IgD-negative memory B cell (primary cell): ENCODE data around the gene EWSR1. TPM values are rescaled to one million over a fixed set of nuclear protein-coding genes. Genes with fewer than 3 reads are reported as not detected.
"Not testable (repeated sequence)": the region's sequence is repeated elsewhere in the genome, so short reads cannot be mapped to it uniquely, and the experiment has no call there.

ENCODE experiments used
- H3K27ac Mint-ChIP-seq, 3 donors: one replicate each; pipeline ENCODE4 v1.8.0; 2020 to 2022; ENCODE audit warnings: mild to moderate bottlenecking in 3 of 3, mixed read lengths in 3 of 3, moderate library complexity in 1 of 3
- H3K27me3 Mint-ChIP-seq: one replicate; pipeline ENCODE4 v1.8.0; 2021; ENCODE audit warnings: mixed read lengths
- H3K36me3 Mint-ChIP-seq: one replicate; pipeline ENCODE4 v1.8.0; 2020; ENCODE audit warnings: mild to moderate bottlenecking, mixed read lengths
- H3K4me1 Mint-ChIP-seq, 3 donors: one replicate each; pipeline ENCODE4 v1.8.0; 2020 to 2022; ENCODE audit warnings: mixed read lengths in 3 of 3, mild to moderate bottlenecking in 1 of 3
- H3K4me3 Mint-ChIP-seq, 4 donors: one replicate each; pipeline ENCODE4 v1.8.0; 2020 to 2022; ENCODE audit warnings: mild to moderate bottlenecking in 4 of 4, mixed read lengths in 4 of 4, moderate library complexity in 3 of 4
- H3K9me3 Mint-ChIP-seq, 3 donors: one replicate each; pipeline ENCODE4 v1.8.0; 2020 to 2021; ENCODE audit warnings: mixed read lengths in 3 of 3, mild to moderate bottlenecking in 1 of 3
- polyA plus RNA-seq: library from polyadenylated mRNA; unstranded; fragments of 300-500 nt; fragmentation: Illumina TruSeq; gene quantifications from one replicate; pipeline ENCODE4 v1.2.3, GENCODE V29; 2021

The EWSR1 gene, protein sequence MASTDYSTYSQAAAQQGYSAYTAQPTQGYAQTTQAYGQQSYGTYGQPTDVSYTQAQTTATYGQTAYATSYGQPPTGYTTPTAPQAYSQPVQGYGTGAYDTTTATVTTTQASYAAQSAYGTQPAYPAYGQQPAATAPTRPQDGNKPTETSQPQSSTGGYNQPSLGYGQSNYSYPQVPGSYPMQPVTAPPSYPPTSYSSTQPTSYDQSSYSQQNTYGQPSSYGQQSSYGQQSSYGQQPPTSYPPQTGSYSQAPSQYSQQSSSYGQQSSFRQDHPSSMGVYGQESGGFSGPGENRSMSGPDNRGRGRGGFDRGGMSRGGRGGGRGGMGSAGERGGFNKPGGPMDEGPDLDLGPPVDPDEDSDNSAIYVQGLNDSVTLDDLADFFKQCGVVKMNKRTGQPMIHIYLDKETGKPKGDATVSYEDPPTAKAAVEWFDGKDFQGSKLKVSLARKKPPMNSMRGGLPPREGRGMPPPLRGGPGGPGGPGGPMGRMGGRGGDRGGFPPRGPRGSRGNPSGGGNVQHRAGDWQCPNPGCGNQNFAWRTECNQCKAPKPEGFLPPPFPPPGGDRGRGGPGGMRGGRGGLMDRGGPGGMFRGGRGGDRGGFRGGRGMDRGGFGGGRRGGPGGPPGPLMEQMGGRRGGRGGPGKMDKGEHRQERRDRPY
- 211 TPM for polyA plus RNA-seq

DNA sequence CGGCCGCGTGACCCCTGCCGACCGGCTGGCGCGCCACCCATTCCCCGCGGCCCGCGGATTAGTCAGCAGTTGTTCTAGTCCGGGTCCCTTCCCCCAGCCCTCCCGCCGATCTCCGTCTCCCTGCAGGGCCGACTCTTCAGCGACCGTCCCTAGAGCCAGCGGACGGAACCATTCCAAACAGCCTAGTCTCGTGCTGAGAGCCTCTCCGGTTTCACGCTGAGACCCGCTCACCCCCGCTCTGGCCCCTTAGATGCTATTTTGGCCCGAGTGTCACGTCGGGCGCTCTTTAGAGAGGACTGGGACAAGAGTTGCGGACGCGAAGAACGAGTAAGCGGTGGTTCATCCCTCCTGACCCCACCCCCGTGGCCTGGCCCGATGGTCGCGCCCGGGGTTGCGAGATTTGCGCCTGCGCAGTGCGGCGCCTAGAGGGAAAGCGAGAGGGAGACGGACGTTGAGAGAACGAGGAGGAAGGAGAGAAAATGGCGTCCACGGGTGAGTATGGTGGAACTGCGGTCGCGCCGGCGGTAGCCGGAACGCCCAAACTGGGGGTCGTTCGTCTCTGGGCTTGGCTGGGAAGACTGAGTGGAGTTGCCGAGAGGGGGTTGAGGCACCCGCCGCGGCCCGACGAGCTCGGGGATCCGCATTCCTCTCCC is at the start of gene EWSR1, which contains the start of gene RHBDD3:
TSS of gene EWSR1 (plus strand) at position 411 of the 653 bp plus-strand sequence. CDS start at position 480, 69 bp downstream.
TSS of gene RHBDD3 (minus strand) at position 124 of the 653 bp plus-strand sequence. CDS start 2,355 bp downstream, outside the sequence.
- Mint-ChIP-seq H3K9me3 (no peaks in the 10 kb centered on the region), H3K4me1 (peaks cover 29 to 55% (median 43%) of the 10 kb centered on the region in 3 donors), H3K27me3 (no peaks in the 10 kb centered on the region), H3K27ac (peak within 1 kb of the TSS; percentile 98 to 100 (median 99)), H3K36me3 (peaks cover 8% of the 10 kb centered on the region), H3K4me3 (peak within 1 kb of the TSS; percentile 94 to 99 (median 98))

DNA sequence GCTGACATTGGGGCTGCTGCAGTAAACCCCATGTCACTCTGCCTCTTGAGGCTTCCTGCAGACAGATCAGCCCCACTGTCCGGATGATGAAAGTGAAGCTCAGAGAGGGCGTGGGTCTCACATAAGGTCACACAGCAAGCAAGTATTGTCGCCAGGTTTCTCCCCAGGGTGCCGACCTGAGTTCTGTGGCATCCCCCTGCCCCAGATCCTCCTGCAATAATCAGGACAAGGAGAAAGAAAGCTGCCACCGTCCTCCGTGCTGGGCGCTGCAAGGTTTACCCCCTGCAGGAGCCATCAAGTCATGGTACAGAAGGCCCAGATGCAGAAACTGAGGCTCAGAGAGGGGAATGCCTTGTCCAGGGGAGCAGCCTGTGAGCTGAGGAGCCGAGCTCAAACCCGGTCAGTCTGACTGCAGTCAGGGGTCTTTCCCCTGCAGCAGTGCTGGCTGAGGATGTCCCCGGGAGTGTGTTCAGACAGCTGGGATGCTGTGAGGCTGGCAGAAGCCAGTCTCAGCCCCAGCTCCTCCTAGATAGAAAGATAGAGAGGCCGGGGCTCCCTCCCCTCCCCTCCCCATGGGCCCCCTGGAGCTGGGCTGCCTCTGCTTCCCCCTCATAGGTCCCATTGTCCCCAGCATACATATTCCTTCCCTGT is 49.2 kb upstream of the EWSR1 start:
- no peaks in the 10 kb centered on the region for H3K36me3 Mint-ChIP-seq
- no peak overlapping the region for H3K27ac Mint-ChIP-seq
- H3K4me3 Mint-ChIP-seq = no peak overlapping the region
- H3K4me1 Mint-ChIP-seq = peaks cover 0 to 6% (median 0%) of the 10 kb centered on the region in 3 donors
- peaks cover 14% of the 10 kb centered on the region for H3K27me3 Mint-ChIP-seq
- no peaks in the 10 kb centered on the region for H3K9me3 Mint-ChIP-seq

DNA sequence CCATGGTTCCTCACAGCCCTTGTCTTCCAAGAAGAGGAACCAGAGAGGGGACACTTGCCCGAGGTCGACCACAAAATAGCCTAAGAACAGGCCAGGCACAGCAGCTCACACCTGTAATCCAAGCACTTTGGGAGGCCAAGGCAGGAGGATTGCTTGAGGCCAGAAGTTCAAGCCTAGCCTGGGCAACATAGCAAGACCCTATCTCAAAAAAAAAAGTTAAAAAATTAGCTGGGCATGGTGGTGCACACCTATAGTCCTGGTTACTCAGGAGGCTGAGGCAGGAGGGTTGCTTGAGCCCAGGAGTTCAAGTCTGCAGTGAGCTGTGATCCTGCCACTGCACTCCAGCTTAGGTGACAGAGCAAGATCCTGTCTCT is 48.7 kb upstream of the EWSR1 start:
- H3K27ac Mint-ChIP-seq, H3K4me3 Mint-ChIP-seq, H3K36me3 Mint-ChIP-seq, H3K27me3 Mint-ChIP-seq, H3K9me3 Mint-ChIP-seq, H3K4me1 Mint-ChIP-seq: not testable (repeated sequence)

DNA sequence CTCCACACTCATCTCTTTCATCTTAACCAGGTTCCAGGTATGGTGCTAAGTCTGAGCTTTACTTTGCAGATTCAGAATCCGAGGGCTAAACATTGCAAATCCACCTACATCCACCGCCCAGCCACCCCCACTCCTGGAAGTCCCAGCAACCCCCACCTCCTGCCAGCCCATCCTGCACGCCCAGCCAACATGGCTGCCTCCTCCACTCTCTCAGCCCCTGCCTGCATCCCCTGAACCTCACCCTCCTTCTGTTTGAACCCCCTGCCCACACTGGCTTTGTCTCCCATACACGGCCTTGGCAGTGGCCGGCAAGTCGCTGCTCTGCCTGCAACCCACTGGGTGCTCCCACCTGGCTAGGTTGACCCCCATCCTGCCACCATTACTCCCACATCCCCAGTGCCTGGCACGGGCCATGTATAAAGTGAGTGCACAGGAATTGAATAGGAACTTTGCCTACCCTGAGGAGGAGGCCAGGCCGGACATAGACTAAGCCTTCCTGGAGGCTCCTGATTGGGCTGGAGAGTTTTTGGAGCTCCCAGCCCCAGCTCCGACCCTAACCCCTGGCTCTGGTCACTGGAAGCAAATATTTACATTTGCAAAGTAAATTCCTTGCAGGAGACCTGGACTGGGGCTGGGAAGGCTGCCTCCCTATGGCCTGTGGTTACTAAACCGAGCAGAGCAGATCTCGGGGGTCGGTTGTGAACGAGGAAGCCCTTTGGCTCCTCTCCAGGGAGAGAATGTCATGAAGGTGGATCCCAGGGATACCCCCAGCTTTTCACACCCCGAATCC is 48.0 kb upstream of the EWSR1 start:
- Mint-ChIP-seq H3K4me1 (peaks cover 0 to 6% (median 0%) of the 10 kb centered on the region in 3 donors), H3K27ac (no peak overlapping the region), H3K9me3 (no peaks in the 10 kb centered on the region), H3K4me3 (no peak overlapping the region), H3K36me3 (no peaks in the 10 kb centered on the region), H3K27me3 (peaks cover 8% of the 10 kb centered on the region)

DNA sequence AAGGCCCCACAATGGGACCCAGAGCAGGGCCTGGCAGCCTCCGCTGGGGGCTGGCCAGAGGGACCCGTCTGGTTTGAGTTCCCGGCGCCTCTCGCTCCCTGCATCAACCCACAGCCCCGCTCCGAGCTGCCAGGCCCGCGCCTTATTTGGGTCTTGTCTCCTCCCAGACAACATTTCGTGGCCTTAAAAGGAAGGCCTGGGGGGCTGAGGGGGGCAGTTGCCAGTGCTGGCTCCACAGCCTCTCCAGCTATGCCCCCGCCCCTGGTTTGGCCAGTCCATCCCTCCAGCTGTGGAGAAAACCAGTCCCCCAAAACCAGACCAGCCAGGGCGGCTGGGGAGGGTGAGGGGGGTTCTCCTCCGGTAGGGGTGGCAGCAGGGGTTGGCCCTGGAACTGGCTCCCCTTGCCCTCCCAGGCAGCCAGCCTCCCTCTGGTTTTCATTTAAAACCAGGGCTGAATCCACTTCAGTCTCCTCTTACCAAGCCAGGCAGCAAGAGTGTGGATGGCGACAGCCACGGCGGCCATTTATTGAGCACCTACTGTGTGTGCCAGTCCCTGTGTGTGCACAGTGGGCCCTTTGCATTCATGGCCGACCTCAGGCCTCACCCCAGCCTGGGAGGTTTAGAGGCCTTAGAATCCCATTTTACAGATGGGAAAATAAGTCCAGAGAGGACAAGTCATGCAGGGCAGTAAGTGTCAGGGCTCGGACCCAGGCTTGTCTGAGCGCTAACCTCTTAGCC is 43.8 kb upstream of the EWSR1 start:
- no peak overlapping the region for H3K4me3 Mint-ChIP-seq
- peaks cover 6% of the 10 kb centered on the region for H3K27me3 Mint-ChIP-seq
- no peaks in the 10 kb centered on the region for H3K36me3 Mint-ChIP-seq
- no peak overlapping the region for H3K27ac Mint-ChIP-seq
- peaks cover 0 to 2% (median 0%) of the 10 kb centered on the region in 3 donors for H3K4me1 Mint-ChIP-seq
- H3K9me3 Mint-ChIP-seq = no peaks in the 10 kb centered on the region

DNA sequence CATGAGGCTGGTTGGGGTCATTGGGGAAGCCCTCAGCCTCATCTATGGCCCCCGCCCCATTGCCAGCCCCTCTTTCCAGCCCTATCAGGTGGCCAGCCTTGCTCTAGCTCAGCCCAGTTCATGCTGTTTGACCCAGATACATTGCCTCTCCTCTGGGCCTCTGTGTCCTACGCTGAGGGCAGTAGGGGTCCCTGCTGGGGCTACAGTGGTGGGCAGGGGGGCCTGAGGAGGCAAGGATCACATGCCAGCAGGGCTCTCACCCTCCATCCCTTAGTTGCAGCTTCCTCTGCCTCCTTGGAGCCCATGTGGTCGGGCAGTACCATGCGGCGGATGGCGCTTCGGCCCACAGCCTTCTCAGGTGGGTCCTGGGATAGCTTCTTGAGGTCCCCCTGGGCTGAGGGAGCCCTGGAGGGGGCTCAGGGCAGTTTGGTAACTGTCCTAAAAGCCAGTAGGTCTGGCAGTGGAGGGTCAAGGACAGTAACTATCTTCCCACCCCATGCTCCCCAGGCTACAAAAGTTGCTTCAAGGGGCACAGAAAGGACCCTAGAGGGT is 43.1 kb upstream of the EWSR1 start:
- no peaks in the 10 kb centered on the region for H3K4me1 Mint-ChIP-seq
- H3K27me3 Mint-ChIP-seq = peaks cover 6% of the 10 kb centered on the region
- H3K9me3 Mint-ChIP-seq = no peaks in the 10 kb centered on the region
- H3K27ac Mint-ChIP-seq = no peak overlapping the region
- H3K36me3 Mint-ChIP-seq = no peaks in the 10 kb centered on the region
- H3K4me3 Mint-ChIP-seq = no peak overlapping the region

DNA sequence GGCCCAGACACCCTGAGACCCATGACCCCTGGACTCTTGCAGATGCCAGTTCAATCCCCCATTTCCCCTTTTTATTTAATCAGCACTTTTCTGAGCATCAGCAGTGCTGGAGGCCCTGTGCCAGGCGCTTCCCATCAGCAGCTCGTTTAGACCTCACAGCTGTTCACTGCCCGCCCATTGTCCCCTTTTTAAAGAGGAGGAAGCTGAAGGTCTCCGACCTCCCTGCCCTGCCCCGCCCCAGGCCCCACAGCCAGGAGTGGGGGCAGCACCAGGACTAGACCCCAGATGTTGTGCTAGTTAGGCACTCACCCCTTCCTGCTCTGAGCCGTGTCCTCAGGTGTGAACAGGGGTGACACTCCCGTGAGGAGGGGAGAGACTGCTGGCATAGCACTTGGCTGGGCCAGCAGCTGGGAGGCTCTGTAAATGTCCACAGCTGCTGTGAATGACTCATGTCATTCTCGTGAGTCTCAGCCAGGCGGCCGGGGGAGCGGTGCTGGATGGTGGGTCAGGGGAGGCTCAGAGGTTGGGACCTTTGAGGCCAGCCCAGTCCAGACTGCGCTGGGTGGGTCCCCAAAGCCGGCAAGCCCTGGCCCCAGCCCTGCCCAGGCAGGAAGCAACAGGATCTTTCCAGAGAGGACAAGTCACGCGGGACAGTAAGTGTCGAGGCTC is 42.5 kb upstream of the EWSR1 start:
- Mint-ChIP-seq H3K36me3 (no peaks in the 10 kb centered on the region), H3K27me3 (peaks cover 6% of the 10 kb centered on the region), H3K9me3 (no peaks in the 10 kb centered on the region), H3K27ac (no peak overlapping the region), H3K4me3 (no peak overlapping the region), H3K4me1 (no peaks in the 10 kb centered on the region)

DNA sequence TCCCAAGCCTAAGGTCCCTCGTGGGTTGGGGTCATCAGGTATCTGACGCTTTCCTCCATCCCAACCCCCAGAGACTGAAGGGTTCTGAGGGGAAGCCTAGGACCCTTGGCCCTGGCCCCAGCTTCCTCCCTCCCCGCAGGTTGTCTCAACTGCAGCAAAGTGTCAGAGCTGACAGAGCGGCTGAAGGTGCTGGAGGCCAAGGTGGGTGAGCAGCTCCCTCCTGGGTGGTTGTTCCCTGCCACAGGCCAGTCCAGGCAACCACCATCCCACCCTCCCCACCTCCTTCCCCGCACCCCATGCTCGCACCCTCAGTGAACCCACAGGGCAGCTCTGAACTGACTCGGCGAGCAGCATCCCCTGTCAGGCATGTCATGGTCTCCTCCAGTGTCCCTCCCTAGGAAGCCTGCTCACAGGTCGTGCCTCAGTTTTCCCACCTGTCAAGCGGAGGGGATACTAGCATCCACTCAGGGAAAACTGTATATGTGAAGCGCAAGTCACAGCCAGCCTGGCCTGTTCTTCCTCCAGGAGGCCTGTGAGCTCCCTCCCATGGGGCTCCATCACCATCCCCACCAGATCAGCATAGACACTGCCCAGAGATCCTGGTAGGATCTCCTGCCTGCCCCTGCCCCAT is 41.6 kb upstream of the EWSR1 start:
- Mint-ChIP-seq H3K4me1 (no peaks in the 10 kb centered on the region), H3K27ac (no peak overlapping the region), H3K36me3 (no peaks in the 10 kb centered on the region), H3K4me3 (no peak overlapping the region), H3K9me3 (no peaks in the 10 kb centered on the region), H3K27me3 (peaks cover 2% of the 10 kb centered on the region)

DNA sequence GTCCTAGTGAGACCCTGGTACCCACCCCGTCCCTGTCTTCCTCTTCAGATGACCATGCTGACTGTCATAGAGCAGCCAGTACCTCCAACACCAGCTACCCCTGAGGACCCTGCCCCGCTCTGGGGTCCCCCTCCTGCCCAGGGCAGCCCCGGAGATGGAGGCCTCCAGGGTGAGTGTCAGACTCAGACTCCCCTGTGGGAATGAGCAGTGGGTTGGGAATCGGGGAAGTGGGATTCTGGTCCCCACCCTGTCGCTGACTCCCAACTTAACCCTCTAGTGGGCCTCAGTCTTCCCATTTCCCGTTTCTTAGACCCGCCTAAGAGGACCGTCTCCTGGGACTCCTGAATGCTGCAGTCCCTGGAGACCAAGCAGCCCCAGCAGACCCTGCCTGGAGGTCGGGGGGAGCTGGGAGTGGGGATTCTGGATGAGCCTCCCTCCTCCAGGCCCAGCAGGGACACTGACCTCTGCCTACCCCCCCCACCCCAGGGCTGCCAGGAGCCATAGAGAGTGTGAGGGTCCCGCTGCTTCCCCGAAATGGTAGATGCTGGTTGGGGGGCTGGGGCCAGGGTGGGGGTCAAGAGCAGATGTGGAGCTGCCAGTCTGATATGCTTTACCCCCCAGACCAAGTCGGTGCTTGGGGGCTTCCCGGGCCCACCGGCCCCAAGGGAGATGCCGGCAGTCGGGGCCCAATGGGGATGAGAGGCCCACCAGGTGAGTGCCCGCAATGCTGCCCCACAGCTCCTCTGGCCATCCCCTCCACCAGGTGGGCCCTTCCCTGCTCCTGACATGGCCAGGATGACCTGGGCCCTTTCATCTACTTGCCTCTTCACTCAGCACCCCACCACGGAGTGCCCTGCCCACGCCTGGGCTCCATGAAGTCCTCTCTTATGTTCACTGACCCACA is 36.8 kb upstream of the EWSR1 start:
- H3K4me1 Mint-ChIP-seq = no peaks in the 10 kb centered on the region
- peaks cover 3% of the 10 kb centered on the region for H3K36me3 Mint-ChIP-seq
- no peak overlapping the region for H3K27ac Mint-ChIP-seq
- peaks cover 0 to 4% (median 3%) of the 10 kb centered on the region in 3 donors for H3K9me3 Mint-ChIP-seq
- peaks cover 2% of the 10 kb centered on the region for H3K27me3 Mint-ChIP-seq
- H3K4me3 Mint-ChIP-seq = no peak overlapping the region

DNA sequence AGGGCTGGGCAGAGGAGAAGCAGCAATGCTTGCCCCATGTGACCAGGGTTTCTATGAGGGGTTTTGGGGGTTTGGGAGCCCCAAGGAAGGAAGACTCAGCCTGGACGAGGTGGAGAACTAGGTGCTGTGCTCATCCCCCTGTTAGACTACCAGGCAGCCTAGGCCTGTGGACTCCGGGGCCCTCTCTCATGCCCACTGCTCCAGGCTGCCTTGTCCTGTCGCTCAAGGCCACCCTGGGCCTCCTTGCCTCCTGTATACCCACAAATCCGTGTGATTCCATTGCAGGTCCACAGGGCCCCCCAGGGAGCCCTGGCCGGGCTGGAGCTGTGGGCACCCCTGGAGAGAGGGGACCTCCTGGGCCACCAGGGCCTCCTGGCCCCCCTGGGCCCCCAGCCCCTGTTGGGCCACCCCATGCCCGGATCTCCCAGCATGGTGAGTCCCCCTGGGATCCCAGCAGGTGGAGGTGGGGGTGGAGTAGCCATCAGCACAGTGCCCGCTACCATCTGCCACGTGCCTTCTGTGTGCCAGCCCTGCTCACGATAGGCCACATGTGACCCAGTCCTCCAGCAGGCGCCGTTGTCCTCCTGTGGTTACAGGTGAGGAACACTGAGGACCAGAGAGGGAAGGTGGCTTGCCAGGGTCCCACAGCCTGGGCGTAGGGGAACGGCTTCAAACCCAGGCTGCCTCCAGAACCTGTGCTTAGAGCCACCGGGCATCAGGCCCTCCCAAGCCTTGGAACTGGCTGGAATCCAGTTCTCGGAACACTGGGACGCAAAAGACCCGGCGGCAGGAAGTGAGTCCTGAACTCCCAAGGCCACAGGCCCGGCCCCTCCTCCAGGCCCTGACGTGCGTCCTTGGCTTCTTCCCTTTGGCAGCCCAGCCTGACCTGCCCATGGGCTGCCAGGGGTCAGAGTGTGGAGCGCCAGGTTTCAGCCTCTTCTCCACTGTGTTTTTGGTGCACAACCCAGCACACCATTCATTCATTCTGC is 35.8 kb upstream of the EWSR1 start:
- Mint-ChIP-seq H3K9me3 (peaks cover 0 to 4% (median 3%) of the 10 kb centered on the region in 3 donors), H3K27me3 (no peaks in the 10 kb centered on the region), H3K4me1 (no peaks in the 10 kb centered on the region), H3K36me3 (peaks cover 3% of the 10 kb centered on the region), H3K27ac (no peak overlapping the region), H3K4me3 (no peak overlapping the region)

DNA sequence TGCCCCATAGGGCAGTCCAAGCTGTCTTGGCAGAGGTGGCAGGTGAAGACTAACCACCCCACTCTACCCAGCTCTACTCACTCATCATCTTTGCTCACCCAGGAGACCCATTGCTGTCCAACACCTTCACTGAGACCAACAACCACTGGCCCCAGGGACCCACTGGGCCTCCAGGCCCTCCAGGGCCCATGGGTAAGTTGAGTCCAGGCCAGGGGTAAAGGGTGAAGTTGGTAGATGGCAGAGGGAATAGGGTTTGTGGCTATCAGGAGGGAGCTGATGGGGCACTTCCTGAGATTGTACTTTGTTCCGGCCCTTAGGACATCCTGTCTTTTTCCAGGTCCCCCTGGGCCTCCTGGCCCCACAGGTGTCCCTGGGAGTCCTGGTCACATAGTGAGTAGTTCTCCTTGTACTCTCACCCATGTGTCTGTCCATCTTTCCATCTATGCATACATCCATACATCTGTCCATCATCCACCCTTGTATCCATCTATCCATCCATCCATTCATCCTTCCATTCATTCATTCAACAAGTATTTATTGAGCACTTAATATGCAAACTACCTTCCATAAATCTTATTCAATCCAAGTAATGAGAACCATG is 34.7 kb upstream of the EWSR1 start:
- Mint-ChIP-seq H3K4me1 (no peaks in the 10 kb centered on the region), H3K27me3 (no peaks in the 10 kb centered on the region), H3K9me3 (peaks cover 0 to 4% (median 3%) of the 10 kb centered on the region in 3 donors), H3K4me3 (no peak overlapping the region), H3K27ac (no peak overlapping the region), H3K36me3 (peaks cover 3% of the 10 kb centered on the region)
